Measurements from ENCODE around the gene SEMA3D.

The SEMA3D gene

GRCh38 chr7:85065888-85066485 is 120.9 kb downstream of the SEMA3D start:
- no peaks in the 10 kb centered on the region for H3K36me3 ChIP-seq (ENCODE audit: control insufficient read depth, insufficient read depth, low read length)
- no peak overlapping the region for H3K9ac ChIP-seq
- no peak for TF ChIP-seq CTCF (IDR thresholded peaks at IDR 0.05)
- H3K9me3 ChIP-seq (ENCODE audit: control insufficient read depth, low read length), result no peaks in the 10 kb centered on the region
- H3K4me3 ChIP-seq (ENCODE audit: low read depth, low read length), result no peak overlapping the region
- H3K4me1 ChIP-seq, result no peaks in the 10 kb centered on the region
- H3K27me3 ChIP-seq (ENCODE audit: control insufficient read depth, insufficient read depth, low read length), result no peaks in the 10 kb centered on the region
- H3K27ac ChIP-seq, result no peak overlapping the region
- no peak overlapping the region for H2AFZ ChIP-seq
- H3K79me2 ChIP-seq, result no peaks in the 10 kb centered on the region
- H3K4me2 ChIP-seq (ENCODE audit: low read length), result no peak overlapping the region

GRCh38 chr7:85065306-85065705 is 121.5 kb downstream of the SEMA3D start:
- Histone ChIP-seq H3K9me3 (ENCODE audit: control insufficient read depth, low read length) (no peaks in the 10 kb centered on the region), H3K4me2 (ENCODE audit: low read length) (no peak overlapping the region), H3K79me2 (no peaks in the 10 kb centered on the region), H3K4me1 (no peaks in the 10 kb centered on the region), H2AFZ (no peak overlapping the region), H3K36me3 (ENCODE audit: control insufficient read depth, insufficient read depth, low read length) (no peaks in the 10 kb centered on the region), H3K27me3 (ENCODE audit: control insufficient read depth, insufficient read depth, low read length) (no peaks in the 10 kb centered on the region), H3K27ac (no peak overlapping the region), H3K4me3 (ENCODE audit: low read depth, low read length) (no peak overlapping the region), H3K9ac (no peak overlapping the region)
- no peak for TF ChIP-seq CTCF (IDR thresholded peaks at IDR 0.05)

- Histone ChIP-seq H3K27me3 (ENCODE audit: control insufficient read depth, insufficient read depth, low read length) (no peaks in the 10 kb centered on the region), H3K4me1 (no peaks in the 10 kb centered on the region), H3K9ac (no peak overlapping the region), H3K27ac (no peak overlapping the region), H3K9me3 (ENCODE audit: control insufficient read depth, low read length) (no peaks in the 10 kb centered on the region), H3K4me2 (ENCODE audit: low read length) (no peak overlapping the region), H2AFZ (no peak overlapping the region), H3K4me3 (ENCODE audit: low read depth, low read length) (no peak overlapping the region), H3K36me3 (ENCODE audit: control insufficient read depth, insufficient read depth, low read length) (no peaks in the 10 kb centered on the region), H3K79me2 (no peaks in the 10 kb centered on the region)
- no peak for TF ChIP-seq CTCF (IDR thresholded peaks at IDR 0.05)
Measured at GRCh38 chr7:85062651-85063050, 124.2 kb downstream of the SEMA3D start.

GRCh38 chr7:85061456-85061855 is 125.4 kb downstream of the SEMA3D start:
- no peak for TF ChIP-seq CTCF (IDR thresholded peaks at IDR 0.05)
- no peak overlapping the region for H3K27ac ChIP-seq
- H3K79me2 ChIP-seq, result no peaks in the 10 kb centered on the region
- no peaks in the 10 kb centered on the region for H3K36me3 ChIP-seq (ENCODE audit: control insufficient read depth, insufficient read depth, low read length)
- H3K27me3 ChIP-seq (ENCODE audit: control insufficient read depth, insufficient read depth, low read length), result no peaks in the 10 kb centered on the region
- no peak overlapping the region for H3K4me3 ChIP-seq (ENCODE audit: low read depth, low read length)
- H3K9me3 ChIP-seq (ENCODE audit: control insufficient read depth, low read length), result no peaks in the 10 kb centered on the region
- no peak overlapping the region for H2AFZ ChIP-seq
- no peak overlapping the region for H3K4me2 ChIP-seq (ENCODE audit: low read length)
- no peak overlapping the region for H3K9ac ChIP-seq
- no peaks in the 10 kb centered on the region for H3K4me1 ChIP-seq

- no peak overlapping the region for H3K4me2 ChIP-seq (ENCODE audit: low read length)
- TF ChIP-seq CTCF (IDR thresholded peaks at IDR 0.05), result no peak
- no peak overlapping the region for H2AFZ ChIP-seq
- H3K36me3 ChIP-seq (ENCODE audit: control insufficient read depth, insufficient read depth, low read length), result no peaks in the 10 kb centered on the region
- no peaks in the 10 kb centered on the region for H3K9me3 ChIP-seq (ENCODE audit: control insufficient read depth, low read length)
- H3K9ac ChIP-seq, result no peak overlapping the region
- H3K27ac ChIP-seq, result no peak overlapping the region
- no peaks in the 10 kb centered on the region for H3K4me1 ChIP-seq
- no peak overlapping the region for H3K4me3 ChIP-seq (ENCODE audit: low read depth, low read length)
- no peaks in the 10 kb centered on the region for H3K79me2 ChIP-seq
- no peaks in the 10 kb centered on the region for H3K27me3 ChIP-seq (ENCODE audit: control insufficient read depth, insufficient read depth, low read length)
Measured at GRCh38 chr7:85060696-85061095, 126.2 kb downstream of the SEMA3D start.
